H9 (cell line): ENCODE results near the gene ZNF568. TPM values are rescaled to one million over a fixed set of nuclear protein-coding genes. Genes with fewer than 3 reads are reported as not detected.

Source experiments
- DNase-seq: peaks from one replicate; pipeline ENCODE4 v3.0.0-alpha.2; 2017
- H2AFZ ChIP-seq: one replicate; pipeline ENCODE4 v1.6.1; 2013; ENCODE audit warnings: mild to moderate bottlenecking, low read length, control low read depth, moderate library complexity
- H2AK5ac ChIP-seq: 2 replicates; pipeline ENCODE4 v1.6.1; 2013; ENCODE audit warnings: low read length, control low read depth, mixed read lengths; ENCODE audit not compliant: insufficient read length
- H2BK120ac ChIP-seq: one replicate; pipeline ENCODE4 v1.6.1; 2013; ENCODE audit warnings: low read depth, mild to moderate bottlenecking, low read length, control low read depth, inconsistent platforms; ENCODE audit not compliant: poor library complexity, severe bottlenecking
- H2BK12ac ChIP-seq: 2 replicates; pipeline ENCODE4 v1.6.1; 2013; ENCODE audit warnings: low read length, control low read depth, mixed read lengths, low read depth; ENCODE audit not compliant: insufficient read length
- H2BK15ac ChIP-seq: 2 replicates; pipeline ENCODE4 v1.6.1; 2013; ENCODE audit warnings: low read depth, low read length, control low read depth
- H2BK20ac ChIP-seq: one replicate; pipeline ENCODE4 v1.6.1; 2013; ENCODE audit warnings: low read depth, mild to moderate bottlenecking, low read length, control low read depth, inconsistent platforms; ENCODE audit not compliant: poor library complexity, severe bottlenecking
- H2BK5ac ChIP-seq: 2 replicates; pipeline ENCODE4 v1.6.1; 2013; ENCODE audit warnings: low read length, control low read depth, mixed read lengths; ENCODE audit not compliant: insufficient read length
- H3K14ac ChIP-seq: 2 replicates; pipeline ENCODE4 v1.6.1; 2013; ENCODE audit warnings: low read length, control low read depth; ENCODE audit not compliant: insufficient read depth
- H3K18ac ChIP-seq: 2 replicates; pipeline ENCODE4 v1.6.1; 2013; ENCODE audit warnings: low read depth, mild to moderate bottlenecking, mixed read lengths, low read length, control low read depth; ENCODE audit not compliant: insufficient read length
- H3K23ac ChIP-seq: 2 replicates; pipeline ENCODE4 v1.6.1; 2013; ENCODE audit warnings: low read length, control low read depth, mixed read lengths, low read depth; ENCODE audit not compliant: insufficient read length
- H3K23me2 ChIP-seq: 2 replicates; pipeline ENCODE4 v1.6.1; 2013; ENCODE audit warnings: low read depth, mild to moderate bottlenecking, mixed read lengths, low read length, control low read depth; ENCODE audit not compliant: insufficient read length, poor library complexity, severe bottlenecking
- H3K27ac ChIP-seq: 2 replicates; pipeline ENCODE4 v1.5.1; 2013; ENCODE audit warnings: low read length, control low read depth, mixed read lengths, low read depth; ENCODE audit not compliant: insufficient read length
- H3K27me3 ChIP-seq: 2 replicates; pipeline ENCODE4 v1.6.1; 2013; ENCODE audit warnings: low read length, control low read depth, inconsistent platforms; ENCODE audit not compliant: insufficient read depth
- H3K4ac ChIP-seq: 2 replicates; pipeline ENCODE4 v1.6.1; 2013; ENCODE audit warnings: low read depth, mild to moderate bottlenecking, control low read depth, inconsistent platforms, low read length, moderate library complexity
- H3K4me1 ChIP-seq: 2 replicates; pipeline ENCODE4 v1.6.1; 2013; ENCODE audit warnings: low read length, control low read depth, inconsistent platforms; ENCODE audit not compliant: insufficient read depth
- H3K4me2 ChIP-seq: 2 replicates; pipeline ENCODE4 v1.6.1; 2013; ENCODE audit warnings: low read length, control low read depth, mixed read lengths; ENCODE audit not compliant: insufficient read length, insufficient read depth
- H3K56ac ChIP-seq: 2 replicates; pipeline ENCODE4 v1.6.1; 2013; ENCODE audit warnings: low read depth, mild to moderate bottlenecking, mixed read lengths, low read length, control low read depth; ENCODE audit not compliant: insufficient read length
- H3K79me1 ChIP-seq: 2 replicates; pipeline ENCODE4 v1.6.1; 2013; ENCODE audit warnings: low read depth, mild to moderate bottlenecking, moderate library complexity, low read length, control low read depth, inconsistent platforms; ENCODE audit not compliant: insufficient read depth, poor library complexity, severe bottlenecking
- H3K79me2 ChIP-seq: 2 replicates; pipeline ENCODE4 v1.6.1; 2013; ENCODE audit warnings: low read length, control low read depth, inconsistent platforms; ENCODE audit not compliant: insufficient read depth
- H3K9ac ChIP-seq: 2 replicates; pipeline ENCODE4 v1.6.1; 2013; ENCODE audit warnings: low read length, control low read depth, mixed read lengths; ENCODE audit not compliant: insufficient read length; ENCODE audit errors: extremely low read depth
- H3K9me3 ChIP-seq: one replicate; pipeline ENCODE4 v1.6.1; 2013; ENCODE audit warnings: low read depth, low read length, inconsistent platforms; ENCODE audit not compliant: control insufficient read depth
- H3T11ph ChIP-seq: one replicate; pipeline ENCODE4 v1.6.1; 2013; ENCODE audit warnings: mild to moderate bottlenecking, low read length, control low read depth, inconsistent platforms
- H4K20me1 ChIP-seq: one replicate; pipeline ENCODE4 v1.6.1; 2013; ENCODE audit not compliant: control insufficient read depth, insufficient read length, insufficient read depth
- H4K5ac ChIP-seq: 2 replicates; pipeline ENCODE4 v1.6.1; 2013; ENCODE audit warnings: low read depth, mild to moderate bottlenecking, mixed read lengths, low read length, control low read depth; ENCODE audit not compliant: insufficient read length
- H4K8ac ChIP-seq: replicated peaks from 2 replicates; pipeline ENCODE4 v1.6.1; 2013; ENCODE audit warnings: low read length, control low read depth, mixed read lengths, low read depth; ENCODE audit not compliant: insufficient read length
- H4K91ac ChIP-seq: 2 replicates; pipeline ENCODE4 v1.6.1; 2013; ENCODE audit warnings: low read depth, mild to moderate bottlenecking, moderate library complexity, mixed read lengths, low read length, control low read depth; ENCODE audit not compliant: insufficient read length
- H3K27ac Mint-ChIP-seq, 3 experiments: 2 replicates in 2 of 3; 3 replicates in 1 of 3; pipeline ENCODE4 v1.8.0; 2020 to 2021; ENCODE audit warnings: mixed read lengths in 3 of 3, mild to moderate bottlenecking in 1 of 3, moderate library complexity in 1 of 3
- H3K27me3 Mint-ChIP-seq: 2 replicates; pipeline ENCODE4 v1.8.0; 2021; ENCODE audit warnings: low read depth, mild to moderate bottlenecking, moderate library complexity, mixed read lengths
- H3K36me3 Mint-ChIP-seq, 3 experiments: 2 replicates in 2 of 3; 3 replicates in 1 of 3; pipeline ENCODE4 v1.8.0; 2020 to 2021; ENCODE audit warnings: low read depth in 3 of 3, mixed read lengths in 3 of 3; ENCODE audit not compliant: insufficient read depth in 1 of 3
- H3K4me1 Mint-ChIP-seq, 2 experiments: 2 replicates each; pipeline ENCODE4 v1.8.0; 2020; ENCODE audit warnings: mixed read lengths in 2 of 2
- H3K4me3 Mint-ChIP-seq, 2 experiments: 2 replicates in 1 of 2; 3 replicates in 1 of 2; pipeline ENCODE4 v1.8.0; 2020 to 2021; ENCODE audit warnings: mild to moderate bottlenecking in 2 of 2, mixed read lengths in 2 of 2, moderate library complexity in 1 of 2
- H3K9me3 Mint-ChIP-seq, 2 experiments: 2 replicates in 1 of 2; 3 replicates in 1 of 2; pipeline ENCODE4 v1.8.0; 2020; ENCODE audit warnings: mild to moderate bottlenecking in 2 of 2, mixed read lengths in 2 of 2, moderate library complexity in 1 of 2
- WGBS: extraction: QIAGEN DNeasy Blood & Tissue Kit; methylation state at CpG from one replicate; pipeline ENCODE4 v1.1.7; 2013; ENCODE audit warnings: missing lambda C conversion rate, low lambda C conversion rate, mixed read lengths; ENCODE audit not compliant: insufficient read length; ENCODE audit errors: extremely low coverage; 5-methylcytosine and 5-hydroxymethylcytosine counted together
- total RNA-seq: library from RNA; stranded (reverse); gene quantifications from 2 replicates; pipeline ENCODE4 v1.2.1, GENCODE V29; 2021
- TF ChIP-seq, protein P1 (sequence below): fragments of 200-600 bp; sonication (generic); conservative IDR thresholded peaks from 3 replicates; pipeline ENCODE4 v1.8.0; 2021; ENCODE audit warnings: antibody characterized with exemption, mild to moderate bottlenecking

ZNF568 gene
- total RNA-seq, 1 experiment from 2014 or later: 3.1 TPM

GRCh38 chr19:36972571-36972970, 56.4 kb downstream of the ZNF568 start:
- Histone ChIP-seq H3K27ac (no peak overlapping the region), H3K56ac (no peak overlapping the region), H4K8ac (no peak overlapping the region), H3K4me1 (no peaks in the 10 kb centered on the region), H2BK5ac (no peak overlapping the region), H3K9ac (no peak overlapping the region), H3K79me2 (no peaks in the 10 kb centered on the region), H3K23me2 (peaks cover 7% of the 10 kb centered on the region), H2BK12ac (no peak overlapping the region), H2BK120ac (no peak overlapping the region), H3K27me3 (no peaks in the 10 kb centered on the region), H2BK20ac (no peak overlapping the region), H4K20me1 (no peaks in the 10 kb centered on the region), H2AFZ (no peak overlapping the region), H2BK15ac (no peak overlapping the region), H2AK5ac (no peak overlapping the region), H3K9me3 (peaks cover 40% of the 10 kb centered on the region), H3K4me2 (no peak overlapping the region), H3K23ac (no peak overlapping the region), H4K91ac (no peak overlapping the region), H3K79me1 (no peaks in the 10 kb centered on the region), H3K18ac (no peak overlapping the region), H3K14ac (no peak overlapping the region), H3T11ph (no peak overlapping the region), H4K5ac (no peak overlapping the region), H3K4ac (no peak overlapping the region)
- no CpG with 5 or more reads among the region's 25 CpGs for WGBS
- no peak for DNase-seq
- Mint-ChIP-seq H3K27me3 (peaks cover 3% of the 10 kb centered on the region; the same call in 1 of the 2 replicates), H3K27ac (no peak overlapping the region), H3K4me1 (no peaks in the 10 kb centered on the region), H3K9me3 (peaks cover 73 to 77% of the 10 kb centered on the region in 2 experiments), H3K4me3 (no peak overlapping the region), H3K36me3 (peaks cover 9 to 23% (median 10%) of the 10 kb centered on the region in 3 experiments; a peak in 6 of 7 replicates)
- TF ChIP-seq, protein P1, sequence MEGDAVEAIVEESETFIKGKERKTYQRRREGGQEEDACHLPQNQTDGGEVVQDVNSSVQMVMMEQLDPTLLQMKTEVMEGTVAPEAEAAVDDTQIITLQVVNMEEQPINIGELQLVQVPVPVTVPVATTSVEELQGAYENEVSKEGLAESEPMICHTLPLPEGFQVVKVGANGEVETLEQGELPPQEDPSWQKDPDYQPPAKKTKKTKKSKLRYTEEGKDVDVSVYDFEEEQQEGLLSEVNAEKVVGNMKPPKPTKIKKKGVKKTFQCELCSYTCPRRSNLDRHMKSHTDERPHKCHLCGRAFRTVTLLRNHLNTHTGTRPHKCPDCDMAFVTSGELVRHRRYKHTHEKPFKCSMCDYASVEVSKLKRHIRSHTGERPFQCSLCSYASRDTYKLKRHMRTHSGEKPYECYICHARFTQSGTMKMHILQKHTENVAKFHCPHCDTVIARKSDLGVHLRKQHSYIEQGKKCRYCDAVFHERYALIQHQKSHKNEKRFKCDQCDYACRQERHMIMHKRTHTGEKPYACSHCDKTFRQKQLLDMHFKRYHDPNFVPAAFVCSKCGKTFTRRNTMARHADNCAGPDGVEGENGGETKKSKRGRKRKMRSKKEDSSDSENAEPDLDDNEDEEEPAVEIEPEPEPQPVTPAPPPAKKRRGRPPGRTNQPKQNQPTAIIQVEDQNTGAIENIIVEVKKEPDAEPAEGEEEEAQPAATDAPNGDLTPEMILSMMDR: no peak
